Lung (tissue), 12 donors: ENCODE results near the gene DYNLT2. TPM values are rescaled to one million over a fixed set of nuclear protein-coding genes. Genes with fewer than 3 reads are reported as not detected.

Experiments used
- ATAC-seq: fragments of 200-7000 bp; cut with Tn5 transposase; one replicate; pipeline ENCODE4 v1.9.1; 2020; ENCODE audit warnings: moderate number of reproducible peaks; ENCODE audit not compliant: insufficient read depth, low FRiP score
- DNase-seq, 3 donors: peaks; one replicate each; pipeline ENCODE4 v3.0.0-alpha.2; 2013 to 2017
- H3K27ac ChIP-seq, 2 donors: one replicate each; pipeline ENCODE4 v1.5.1; 2013; ENCODE audit warnings: mild to moderate bottlenecking in 2 of 2, moderate library complexity in 2 of 2, control low read depth in 1 of 2, inconsistent platforms in 1 of 2, low read depth in 1 of 2, low read length in 1 of 2
- H3K27me3 ChIP-seq, 3 donors: one replicate each; pipeline ENCODE4 v1.5.1; 2013; ENCODE audit warnings: low read length in 2 of 3; ENCODE audit not compliant: control insufficient read depth in 3 of 3, insufficient read depth in 3 of 3
- H3K36me3 ChIP-seq, 4 donors: one replicate each; pipeline ENCODE4 v1.5.1; 2013; ENCODE audit warnings: low read length in 4 of 4, mild to moderate bottlenecking in 1 of 4, moderate library complexity in 1 of 4; ENCODE audit not compliant: control insufficient read depth in 4 of 4, insufficient read depth in 4 of 4
- H3K4me1 ChIP-seq, 5 donors: one replicate each; pipeline ENCODE4 v1.5.1; 2013; ENCODE audit warnings: low read length in 5 of 5, mild to moderate bottlenecking in 2 of 5, moderate library complexity in 1 of 5; ENCODE audit not compliant: control insufficient read depth in 5 of 5, insufficient read depth in 5 of 5
- H3K4me3 ChIP-seq: one replicate; pipeline ENCODE4 v1.5.1; 2013; ENCODE audit warnings: mild to moderate bottlenecking, control low read depth, moderate library complexity
- H3K9ac ChIP-seq, 2 donors: one replicate each; pipeline ENCODE4 v1.5.1; 2013; ENCODE audit warnings: low read length in 2 of 2, control low read depth in 1 of 2; ENCODE audit not compliant: insufficient read depth in 1 of 2
- H3K9me3 ChIP-seq, 4 donors: one replicate each; pipeline ENCODE4 v1.5.1; 2013; ENCODE audit warnings: low read length in 3 of 4, mild to moderate bottlenecking in 1 of 4, moderate library complexity in 1 of 4; ENCODE audit not compliant: control insufficient read depth in 4 of 4, insufficient read depth in 3 of 4
- WGBS, 2 donors: extraction: QIAGEN DNeasy Blood & Tissue Kit; methylation state at CpG; one replicate each; pipeline ENCODE4 v1.1.7; 2013; 5-methylcytosine and 5-hydroxymethylcytosine counted together
- polyA plus RNA-seq, 2 donors: library from polyadenylated mRNA; stranded (reverse); fragments of 200-250 nt; gene quantifications; one replicate each; pipeline ENCODE4 v1.2.1, GENCODE V29; 2013
- total RNA-seq, 2 donors: library from RNA; depleted of rRNA in 1 of 2; stranded (reverse); fragments of >200 nt in 1 of 2; gene quantifications; one replicate each; pipeline ENCODE4 v1.2.1, GENCODE V29; 2014 to 2021
- TF ChIP-seq, protein P1 (sequence below): IDR thresholded peaks from 2 replicates; pipeline ENCODE4 v1.5.1; 2012; ENCODE audit warnings: mild to moderate bottlenecking; ENCODE audit errors: control extremely low read depth, extremely low read depth
- donor health status: control.
- donor health status: control.
- donor health status: Bipolar disorder and iron deficiency.
- donor health status: healthy.
- donor health status: DM: yes; HTN: yes; CAD: no.

DYNLT2 gene
- total and polyA plus RNA-seq, 4 donors, result 0.69 to 5.2 (median 2.4) TPM

GRCh38 chr6:169719117-169719516 is 32.3 kb downstream of the DYNLT2 start:
- Histone ChIP-seq H3K9ac (no peak overlapping the region), H3K27me3 (no peaks in the 10 kb centered on the region), H3K9me3 (no peaks in the 10 kb centered on the region), H3K4me3 (no peak overlapping the region), H3K27ac (no peak overlapping the region), H3K4me1 (peaks cover 0 to 26% (median 6%) of the 10 kb centered on the region in 5 donors), H3K36me3 (peaks cover 3 to 26% (median 13%) of the 10 kb centered on the region in 4 donors)
- 95 to 96% methylated on average over 4 of the region's 4 CpGs for WGBS, 2 donors
- no peak for ATAC-seq
- TF ChIP-seq, protein P1, sequence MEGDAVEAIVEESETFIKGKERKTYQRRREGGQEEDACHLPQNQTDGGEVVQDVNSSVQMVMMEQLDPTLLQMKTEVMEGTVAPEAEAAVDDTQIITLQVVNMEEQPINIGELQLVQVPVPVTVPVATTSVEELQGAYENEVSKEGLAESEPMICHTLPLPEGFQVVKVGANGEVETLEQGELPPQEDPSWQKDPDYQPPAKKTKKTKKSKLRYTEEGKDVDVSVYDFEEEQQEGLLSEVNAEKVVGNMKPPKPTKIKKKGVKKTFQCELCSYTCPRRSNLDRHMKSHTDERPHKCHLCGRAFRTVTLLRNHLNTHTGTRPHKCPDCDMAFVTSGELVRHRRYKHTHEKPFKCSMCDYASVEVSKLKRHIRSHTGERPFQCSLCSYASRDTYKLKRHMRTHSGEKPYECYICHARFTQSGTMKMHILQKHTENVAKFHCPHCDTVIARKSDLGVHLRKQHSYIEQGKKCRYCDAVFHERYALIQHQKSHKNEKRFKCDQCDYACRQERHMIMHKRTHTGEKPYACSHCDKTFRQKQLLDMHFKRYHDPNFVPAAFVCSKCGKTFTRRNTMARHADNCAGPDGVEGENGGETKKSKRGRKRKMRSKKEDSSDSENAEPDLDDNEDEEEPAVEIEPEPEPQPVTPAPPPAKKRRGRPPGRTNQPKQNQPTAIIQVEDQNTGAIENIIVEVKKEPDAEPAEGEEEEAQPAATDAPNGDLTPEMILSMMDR, result no peak
- no peak for DNase-seq

- Histone ChIP-seq H3K9me3 (no peaks in the 10 kb centered on the region), H3K4me3 (no peak overlapping the region), H3K27ac (no peak overlapping the region), H3K36me3 (peaks cover 11 to 41% (median 23%) of the 10 kb centered on the region in 4 donors), H3K4me1 (peaks cover 0 to 3% (median 0%) of the 10 kb centered on the region in 5 donors), H3K27me3 (no peaks in the 10 kb centered on the region), H3K9ac (no peak overlapping the region)
- no peak for ATAC-seq
- TF ChIP-seq, protein P1, result no peak
- WGBS, 2 donors, result 95 to 96% methylated on average over 9 of the region's 9 CpGs
- no peak for DNase-seq
Observed at GRCh38 chr6:169714595-169714994, 36.8 kb downstream of the DYNLT2 start.

DNA sequence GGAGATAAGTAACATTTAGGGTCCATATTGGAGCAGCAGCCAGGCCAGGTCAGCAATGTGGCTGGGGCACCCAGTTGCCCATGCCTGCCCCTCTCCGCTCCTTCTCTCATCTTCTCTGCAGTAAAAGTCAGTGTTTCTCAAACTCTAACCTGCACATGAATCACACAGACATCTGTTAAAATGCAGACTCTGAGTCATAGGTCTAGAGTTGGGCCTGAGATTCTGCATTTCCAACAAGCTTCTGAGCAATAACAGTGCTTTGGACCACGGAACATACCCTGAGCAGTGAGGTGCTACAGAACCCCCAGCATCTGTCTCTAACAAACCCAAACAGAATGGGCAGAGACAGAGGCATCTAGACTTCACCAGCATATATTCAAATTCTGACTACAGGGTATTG is 37.2 kb downstream of the DYNLT2 start:
- H3K27me3 ChIP-seq, result no peaks in the 10 kb centered on the region
- H3K27ac ChIP-seq, result no peak overlapping the region
- ATAC-seq (no peak), DNase-seq (no peak)
- WGBS, 2 donors, result 94 to 97% methylated on average over 2 of the region's 2 CpGs
- TF ChIP-seq, protein P1, result no peak
- H3K4me1 ChIP-seq, result peaks cover 0 to 3% (median 0%) of the 10 kb centered on the region in 5 donors
- no peak overlapping the region for H3K9ac ChIP-seq
- no peak overlapping the region for H3K4me3 ChIP-seq
- no peaks in the 10 kb centered on the region for H3K9me3 ChIP-seq
- H3K36me3 ChIP-seq, result peaks cover 11 to 41% (median 23%) of the 10 kb centered on the region in 4 donors

DNA sequence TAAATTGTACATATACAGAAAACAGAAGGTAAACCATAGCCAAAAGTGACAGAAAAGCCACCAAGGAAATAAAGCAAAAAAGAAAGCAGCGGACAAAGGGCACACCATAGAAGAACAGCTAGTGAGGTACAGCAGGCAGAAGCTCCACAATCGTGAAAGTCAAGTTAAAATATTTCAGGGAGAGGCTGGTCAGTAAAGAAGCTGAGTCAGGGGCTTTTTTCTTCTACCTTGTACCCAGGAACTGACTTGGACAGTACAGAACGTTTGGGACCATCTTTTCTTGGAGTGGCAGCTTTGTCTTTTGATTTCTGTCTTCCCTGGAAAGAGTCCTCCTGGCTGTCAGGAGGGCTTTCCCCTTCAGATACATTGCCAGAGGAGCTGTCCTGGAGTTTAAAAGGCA is 41.4 kb downstream of the DYNLT2 start:
- ATAC-seq (no peak), DNase-seq (no peak)
- Histone ChIP-seq H3K27ac (no peak overlapping the region), H3K36me3 (peaks cover 11 to 38% (median 21%) of the 10 kb centered on the region in 4 donors), H3K9ac (no peak overlapping the region), H3K4me1 (peaks cover 0 to 3% (median 0%) of the 10 kb centered on the region in 5 donors), H3K9me3 (no peaks in the 10 kb centered on the region), H3K27me3 (no peaks in the 10 kb centered on the region), H3K4me3 (no peak overlapping the region)
- WGBS, 2 donors, result 85% methylated on average over 3 of the region's 3 CpGs
- TF ChIP-seq, protein P1, result no peak
